ENCODE data around the gene FAR1.

- TF ChIP-seq CEBPB (IDR thresholded peaks at IDR 0.05; ENCODE audit: low read depth, low read length) (no peak), POLR2A (IDR thresholded peaks at IDR 0.05; ENCODE audit: low read depth, low read length) (no peak), RCOR1 (IDR thresholded peaks at IDR 0.05; ENCODE audit: insufficient replicate concordance, low read length) (no peak), CTCF (conservative IDR thresholded peaks at IDR 0.05; ENCODE audit: low read depth, low read length) (no peak), RAD21 (IDR thresholded peaks at IDR 0.05; ENCODE audit: low read length) (no peak), BHLHE40 (IDR thresholded peaks at IDR 0.05; ENCODE audit: low read depth, low read length) (no peak), MAZ (IDR thresholded peaks at IDR 0.05; ENCODE audit: borderline replicate concordance, low read depth, low read length) (no peak), MXI1 (IDR thresholded peaks at IDR 0.05; ENCODE audit: borderline replicate concordance, low read depth, low read length) (no peak), FOS (IDR thresholded peaks at IDR 0.05; ENCODE audit: low read depth, low read length) (no peak)
These were observed 8.1 kb downstream of the FAR1 start for GRCh38 chr11:13676576-13676975.
